ENCODE results near the gene FAM219B.

The FAM219B gene

DNA sequence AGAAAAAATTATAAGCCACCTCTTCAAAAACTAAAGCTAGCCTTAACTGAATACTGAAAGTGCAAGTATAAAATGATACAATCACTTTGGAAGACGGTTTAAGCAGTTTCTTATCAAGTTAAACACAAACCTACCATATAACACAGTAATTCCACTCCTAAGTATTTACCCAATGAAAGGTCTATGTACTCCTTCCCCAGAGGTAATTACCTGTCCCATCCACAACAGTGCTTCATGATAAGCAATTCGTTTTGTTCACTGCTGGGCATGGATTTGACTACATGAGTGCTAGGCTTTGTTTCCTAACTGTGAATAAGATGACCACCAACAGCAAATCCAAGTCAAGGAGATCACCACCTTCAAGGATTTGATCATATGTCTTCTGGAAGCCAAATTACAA lies 26.9 kb upstream of the FAM219B start:
- peaks cover 32% of the 10 kb centered on the region for H3K4me1 ChIP-seq (ENCODE audit: insufficient read depth, low read length)
- H3K36me3 ChIP-seq (ENCODE audit: insufficient read depth, low read length), result peaks cover 21% of the 10 kb centered on the region
- no peak overlapping the region for H3K27ac ChIP-seq (ENCODE audit: low read length)
- no peaks in the 10 kb centered on the region for H3K9me3 ChIP-seq (ENCODE audit: insufficient read depth, low read length, severe bottlenecking)
- no peak overlapping the region for H3K4me3 ChIP-seq (ENCODE audit: low read depth in 1 of 2, low read length in 2 of 2)
- no peak overlapping the region for H3K9ac ChIP-seq (ENCODE audit: low read depth, low read length)
- DNase-seq, result no peak
- H3K27me3 ChIP-seq (ENCODE audit: insufficient read depth, low read length, poor library complexity), result no peaks in the 10 kb centered on the region
- no peak for ATAC-seq (ENCODE audit: insufficient read depth, low read depth)
- TF ChIP-seq EZH2 (IDR thresholded peaks at IDR 0.05; ENCODE audit: borderline replicate concordance, low read depth, low read length, severe bottlenecking), result no peak
- TF ChIP-seq, protein P1, sequence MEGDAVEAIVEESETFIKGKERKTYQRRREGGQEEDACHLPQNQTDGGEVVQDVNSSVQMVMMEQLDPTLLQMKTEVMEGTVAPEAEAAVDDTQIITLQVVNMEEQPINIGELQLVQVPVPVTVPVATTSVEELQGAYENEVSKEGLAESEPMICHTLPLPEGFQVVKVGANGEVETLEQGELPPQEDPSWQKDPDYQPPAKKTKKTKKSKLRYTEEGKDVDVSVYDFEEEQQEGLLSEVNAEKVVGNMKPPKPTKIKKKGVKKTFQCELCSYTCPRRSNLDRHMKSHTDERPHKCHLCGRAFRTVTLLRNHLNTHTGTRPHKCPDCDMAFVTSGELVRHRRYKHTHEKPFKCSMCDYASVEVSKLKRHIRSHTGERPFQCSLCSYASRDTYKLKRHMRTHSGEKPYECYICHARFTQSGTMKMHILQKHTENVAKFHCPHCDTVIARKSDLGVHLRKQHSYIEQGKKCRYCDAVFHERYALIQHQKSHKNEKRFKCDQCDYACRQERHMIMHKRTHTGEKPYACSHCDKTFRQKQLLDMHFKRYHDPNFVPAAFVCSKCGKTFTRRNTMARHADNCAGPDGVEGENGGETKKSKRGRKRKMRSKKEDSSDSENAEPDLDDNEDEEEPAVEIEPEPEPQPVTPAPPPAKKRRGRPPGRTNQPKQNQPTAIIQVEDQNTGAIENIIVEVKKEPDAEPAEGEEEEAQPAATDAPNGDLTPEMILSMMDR (IDR thresholded peaks at IDR 0.05; ENCODE audit: borderline replicate concordance, extremely low read depth, low read length, poor library complexity, severe bottlenecking), result no peak
- H4K20me1 ChIP-seq (ENCODE audit: insufficient read depth, low read length), result no peaks in the 10 kb centered on the region; the same call in 1 of the 2 replicates
- H3K4me2 ChIP-seq (ENCODE audit: insufficient read depth, low read length), result peak overlapping the region; percentile 0; the same call in 1 of the 2 replicates
- H2AFZ ChIP-seq (ENCODE audit: low read depth, low read length), result no peak overlapping the region
- H3K79me2 ChIP-seq (ENCODE audit: insufficient read depth, low read length), result peaks cover 82% of the 10 kb centered on the region

DNA sequence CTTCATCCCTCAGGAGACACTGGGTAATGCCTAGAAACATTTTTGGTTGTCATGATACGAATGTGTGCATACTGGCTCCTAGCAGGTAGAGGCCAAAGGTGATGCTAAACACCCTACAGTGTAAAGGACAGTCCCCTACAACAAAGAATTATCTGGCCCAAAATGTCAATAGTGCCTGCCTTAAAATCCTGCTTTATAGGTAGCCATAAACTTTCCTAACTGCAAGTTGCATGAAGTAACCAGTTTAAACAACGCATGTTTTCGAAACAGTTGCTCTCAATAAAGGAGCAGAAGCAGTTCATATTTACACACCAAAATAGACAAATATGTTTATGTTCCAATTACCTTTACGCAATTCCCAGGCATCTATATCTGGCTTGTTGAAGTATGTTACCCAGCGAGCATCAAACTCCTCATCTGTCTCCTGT lies 22.1 kb upstream of the FAM219B start:
- Histone ChIP-seq H3K4me1 (ENCODE audit: insufficient read depth, low read length) (no peaks in the 10 kb centered on the region), H4K20me1 (ENCODE audit: insufficient read depth, low read length) (no peaks in the 10 kb centered on the region), H3K79me2 (ENCODE audit: insufficient read depth, low read length) (peaks cover 49% of the 10 kb centered on the region), H3K4me2 (ENCODE audit: insufficient read depth, low read length) (no peak overlapping the region), H3K4me3 (ENCODE audit: low read depth in 1 of 2, low read length in 2 of 2) (no peak overlapping the region), H3K9ac (ENCODE audit: low read depth, low read length) (no peak overlapping the region), H3K27me3 (ENCODE audit: insufficient read depth, low read length, poor library complexity) (no peaks in the 10 kb centered on the region), H3K36me3 (ENCODE audit: insufficient read depth, low read length) (peaks cover 53% of the 10 kb centered on the region), H2AFZ (ENCODE audit: low read depth, low read length) (no peak overlapping the region), H3K27ac (ENCODE audit: low read length) (no peak overlapping the region), H3K9me3 (ENCODE audit: insufficient read depth, low read length, severe bottlenecking) (no peaks in the 10 kb centered on the region)
- ATAC-seq (ENCODE audit: insufficient read depth, low read depth) (no peak), DNase-seq (no peak)
- no peak for TF ChIP-seq EZH2 (IDR thresholded peaks at IDR 0.05; ENCODE audit: borderline replicate concordance, low read depth, low read length, severe bottlenecking)
- TF ChIP-seq, protein P1 (IDR thresholded peaks at IDR 0.05; ENCODE audit: borderline replicate concordance, extremely low read depth, low read length, poor library complexity, severe bottlenecking), result no peak

DNA sequence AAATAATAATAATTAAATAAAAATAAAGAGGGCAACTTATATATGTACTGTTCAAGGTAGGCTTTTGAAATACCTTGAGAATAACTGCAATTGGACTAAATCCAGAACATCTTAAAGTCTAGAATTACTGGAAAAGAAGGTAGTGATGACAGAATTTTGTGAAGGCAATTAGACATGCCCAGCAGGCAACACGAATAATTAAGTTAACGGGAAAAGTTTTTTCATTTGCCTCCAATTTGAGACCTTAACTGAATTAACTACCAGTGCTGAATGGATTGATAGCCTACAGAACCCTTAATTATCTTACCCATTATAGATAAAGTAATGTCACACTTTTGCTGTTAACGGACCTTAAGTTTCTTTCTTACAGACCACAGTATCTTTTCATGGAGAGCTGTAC lies 17.9 kb upstream of the FAM219B start:
- Histone ChIP-seq H3K9ac (ENCODE audit: low read depth, low read length) (no peak overlapping the region), H4K20me1 (ENCODE audit: insufficient read depth, low read length) (no peaks in the 10 kb centered on the region), H3K27ac (ENCODE audit: low read length) (no peak overlapping the region), H3K27me3 (ENCODE audit: insufficient read depth, low read length, poor library complexity) (no peaks in the 10 kb centered on the region), H3K4me2 (ENCODE audit: insufficient read depth, low read length) (no peak overlapping the region), H2AFZ (ENCODE audit: low read depth, low read length) (no peak overlapping the region), H3K4me3 (ENCODE audit: low read depth in 1 of 2, low read length in 2 of 2) (no peak overlapping the region), H3K9me3 (ENCODE audit: insufficient read depth, low read length, severe bottlenecking) (no peaks in the 10 kb centered on the region), H3K79me2 (ENCODE audit: insufficient read depth, low read length) (peaks cover 17% of the 10 kb centered on the region; the same call in 1 of the 2 replicates), H3K4me1 (ENCODE audit: insufficient read depth, low read length) (no peaks in the 10 kb centered on the region), H3K36me3 (ENCODE audit: insufficient read depth, low read length) (peaks cover 73% of the 10 kb centered on the region)
- no peak for TF ChIP-seq EZH2 (IDR thresholded peaks at IDR 0.05; ENCODE audit: borderline replicate concordance, low read depth, low read length, severe bottlenecking)
- TF ChIP-seq, protein P1 (IDR thresholded peaks at IDR 0.05; ENCODE audit: borderline replicate concordance, extremely low read depth, low read length, poor library complexity, severe bottlenecking), result no peak
- ATAC-seq (ENCODE audit: insufficient read depth, low read depth) (no peak), DNase-seq (no peak)

DNA sequence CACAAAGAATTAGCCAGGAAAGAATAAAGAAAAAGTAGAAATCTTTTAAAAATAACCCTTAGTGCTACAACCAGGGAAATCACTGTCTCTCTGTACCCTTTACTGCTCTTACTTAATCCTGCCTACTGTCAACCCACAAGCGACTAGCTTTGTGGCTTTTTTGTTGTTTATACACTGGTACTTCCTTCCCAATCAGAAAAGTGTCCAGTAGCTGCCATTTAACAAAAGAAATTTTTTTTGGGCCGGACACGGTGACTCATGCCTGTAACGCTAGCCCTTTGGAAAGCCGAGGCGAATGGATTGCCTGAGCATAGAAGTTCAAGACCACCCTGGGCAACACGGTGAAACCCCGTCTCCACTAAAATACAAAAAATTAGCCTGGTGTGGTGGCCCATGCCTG lies 13.8 kb upstream of the FAM219B start:
- Histone ChIP-seq H3K4me1 (ENCODE audit: insufficient read depth, low read length) (no peaks in the 10 kb centered on the region), H3K36me3 (ENCODE audit: insufficient read depth, low read length) (peaks cover 70% of the 10 kb centered on the region; the same call in 1 of the 2 replicates), H4K20me1 (ENCODE audit: insufficient read depth, low read length) (no peaks in the 10 kb centered on the region), H3K4me2 (ENCODE audit: insufficient read depth, low read length) (no peak overlapping the region), H3K4me3 (ENCODE audit: low read depth in 1 of 2, low read length in 2 of 2) (no peak overlapping the region), H3K9me3 (ENCODE audit: insufficient read depth, low read length, severe bottlenecking) (no peaks in the 10 kb centered on the region), H3K27ac (ENCODE audit: low read length) (no peak overlapping the region), H2AFZ (ENCODE audit: low read depth, low read length) (no peak overlapping the region), H3K9ac (ENCODE audit: low read depth, low read length) (no peak overlapping the region), H3K27me3 (ENCODE audit: insufficient read depth, low read length, poor library complexity) (no peaks in the 10 kb centered on the region), H3K79me2 (ENCODE audit: insufficient read depth, low read length) (no peaks in the 10 kb centered on the region; the same call in 1 of the 2 replicates)
- no peak for TF ChIP-seq EZH2 (IDR thresholded peaks at IDR 0.05; ENCODE audit: borderline replicate concordance, low read depth, low read length, severe bottlenecking)
- TF ChIP-seq, protein P1 (IDR thresholded peaks at IDR 0.05; ENCODE audit: borderline replicate concordance, extremely low read depth, low read length, poor library complexity, severe bottlenecking), result no peak
- ATAC-seq (ENCODE audit: insufficient read depth, low read depth) (no peak), DNase-seq (no peak)
